SU-DHL-6 (cell line): ENCODE results near the gene FAM107B.
A peak's percentile ranks its signal among the peaks of the same experiment; 100 is the strongest.

Source experiments
- H2AFZ ChIP-seq: fragments of 200-600 bp; sonication (generic); 2 replicates; pipeline ENCODE4 v1.6.1; 2014; ENCODE audit warnings: low read depth, mild to moderate bottlenecking, moderate library complexity, mixed read lengths, antibody characterized with exemption, low read length; ENCODE audit not compliant: severe bottlenecking
- H3F3A ChIP-seq: fragments of 200-600 bp; shearing (Covaris generic); 2 replicates; pipeline ENCODE4 v1.6.0; 2016; ENCODE audit warnings: antibody characterized with exemption, mild to moderate bottlenecking; ENCODE audit not compliant: insufficient read depth
- H3K27ac ChIP-seq: fragments of 200-600 bp; sonication (generic); 2 replicates; pipeline ENCODE4 v1.5.1; 2016; ENCODE audit warnings: low read depth, mild to moderate bottlenecking, low read length, moderate library complexity, mixed read lengths
- H3K27me3 ChIP-seq: fragments of 200-600 bp; sonication (generic), shearing (Covaris generic); 2 replicates; pipeline ENCODE4 v1.6.0; 2014; ENCODE audit warnings: mild to moderate bottlenecking, low read length
- H3K36me3 ChIP-seq: fragments of 200-600 bp; sonication (generic); 2 replicates; pipeline ENCODE4 v1.6.1; 2014; ENCODE audit warnings: mild to moderate bottlenecking, low read length, mixed read lengths
- H3K4me2 ChIP-seq: fragments of 300-600, 200-600 bp; shearing (Covaris generic), sonication (generic); 2 replicates; pipeline ENCODE4 v1.6.0; 2014; ENCODE audit warnings: low read length, low read depth, mild to moderate bottlenecking; ENCODE audit not compliant: poor library complexity, severe bottlenecking
- H3K4me3 ChIP-seq: fragments of 200-600 bp; sonication (generic); 2 replicates; pipeline ENCODE4 v1.5.1; 2014; ENCODE audit warnings: antibody characterized with exemption, low read length, mild to moderate bottlenecking, mixed read lengths; ENCODE audit not compliant: insufficient read depth, poor library complexity, severe bottlenecking
- H3K79me2 ChIP-seq: fragments of 200-600 bp; sonication (generic); 2 replicates; pipeline ENCODE4 v1.6.1; 2014; ENCODE audit warnings: mild to moderate bottlenecking, low read length, moderate library complexity; ENCODE audit not compliant: insufficient read depth
- H3K9ac ChIP-seq: fragments of 200-600 bp; sonication (generic); 2 replicates; pipeline ENCODE4 v1.7.0; 2014; ENCODE audit warnings: mild to moderate bottlenecking, low read length
- H3K9me2 ChIP-seq: fragments of 200-600 bp; sonication (generic); replicated peaks from 2 replicates; pipeline ENCODE4 v1.6.1; 2014; ENCODE audit warnings: low read length; ENCODE audit not compliant: insufficient read depth
- H3K9me3 ChIP-seq: fragments of 200-600 bp; sonication (generic); 2 replicates; pipeline ENCODE4 v1.6.1; 2014; ENCODE audit warnings: low read length, mixed read lengths; ENCODE audit not compliant: insufficient read depth
- H4K20me1 ChIP-seq: fragments of 200-600 bp; sonication (generic); 2 replicates; pipeline ENCODE4 v1.6.1; 2014; ENCODE audit warnings: low read depth, mild to moderate bottlenecking, antibody characterized with exemption, low read length, moderate library complexity, mixed read lengths
- EZH2phosphoT487 ChIP-seq: fragments of 200-600 bp; sonication (generic), shearing (Covaris generic); conservative IDR thresholded peaks from 2 replicates; pipeline ENCODE4 v1.6.1; 2018; ENCODE audit warnings: mild to moderate bottlenecking, antibody characterized with exemption, low read length, moderate library complexity, mixed read lengths
- TF ChIP-seq, protein P1 (sequence below): fragments of 200-600 bp; sonication (generic); IDR thresholded peaks from one replicate; pipeline ENCODE4 v1.5.1; 2017; ENCODE audit warnings: antibody characterized with exemption, mild to moderate bottlenecking, low read length, moderate library complexity; ENCODE audit not compliant: insufficient read depth, poor library complexity, severe bottlenecking

The FAM107B gene

DNA sequence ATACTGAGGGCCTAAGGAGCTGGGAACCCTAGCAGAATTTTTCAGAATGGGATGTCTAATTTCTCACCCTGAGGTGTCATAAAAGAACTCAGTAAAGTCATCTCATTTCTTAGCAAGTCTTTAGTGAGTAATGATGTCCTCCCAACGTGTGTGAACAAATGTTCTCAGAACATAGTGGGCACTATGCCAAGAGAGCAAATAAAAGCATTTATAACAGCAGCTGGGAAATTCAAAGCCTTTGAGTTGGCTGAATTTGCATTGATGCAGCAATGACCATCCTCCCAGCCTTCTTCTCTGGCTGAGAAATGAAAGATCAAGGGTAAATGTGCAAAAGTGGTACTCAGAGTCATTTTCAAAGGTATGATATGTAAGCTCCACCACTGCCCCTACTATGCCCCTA lies 109.4 kb downstream of the FAM107B start:
- no peaks in the 10 kb centered on the region for H4K20me1 ChIP-seq
- no peaks in the 10 kb centered on the region for H3K9me3 ChIP-seq
- H3F3A ChIP-seq, result peaks cover 4% of the 10 kb centered on the region
- H3K9ac ChIP-seq, result no peak overlapping the region
- H2AFZ ChIP-seq, result no peak overlapping the region
- no peak for TF ChIP-seq EZH2phosphoT487
- TF ChIP-seq, protein P1, sequence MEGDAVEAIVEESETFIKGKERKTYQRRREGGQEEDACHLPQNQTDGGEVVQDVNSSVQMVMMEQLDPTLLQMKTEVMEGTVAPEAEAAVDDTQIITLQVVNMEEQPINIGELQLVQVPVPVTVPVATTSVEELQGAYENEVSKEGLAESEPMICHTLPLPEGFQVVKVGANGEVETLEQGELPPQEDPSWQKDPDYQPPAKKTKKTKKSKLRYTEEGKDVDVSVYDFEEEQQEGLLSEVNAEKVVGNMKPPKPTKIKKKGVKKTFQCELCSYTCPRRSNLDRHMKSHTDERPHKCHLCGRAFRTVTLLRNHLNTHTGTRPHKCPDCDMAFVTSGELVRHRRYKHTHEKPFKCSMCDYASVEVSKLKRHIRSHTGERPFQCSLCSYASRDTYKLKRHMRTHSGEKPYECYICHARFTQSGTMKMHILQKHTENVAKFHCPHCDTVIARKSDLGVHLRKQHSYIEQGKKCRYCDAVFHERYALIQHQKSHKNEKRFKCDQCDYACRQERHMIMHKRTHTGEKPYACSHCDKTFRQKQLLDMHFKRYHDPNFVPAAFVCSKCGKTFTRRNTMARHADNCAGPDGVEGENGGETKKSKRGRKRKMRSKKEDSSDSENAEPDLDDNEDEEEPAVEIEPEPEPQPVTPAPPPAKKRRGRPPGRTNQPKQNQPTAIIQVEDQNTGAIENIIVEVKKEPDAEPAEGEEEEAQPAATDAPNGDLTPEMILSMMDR, result no peak
- no peaks in the 10 kb centered on the region for H3K36me3 ChIP-seq
- no peak overlapping the region for H3K4me3 ChIP-seq
- peak overlapping the region; percentile 5 for H3K4me2 ChIP-seq
- H3K9me2 ChIP-seq, result no peaks in the 10 kb centered on the region
- no peaks in the 10 kb centered on the region for H3K27me3 ChIP-seq
- no peak overlapping the region for H3K27ac ChIP-seq
- no peaks in the 10 kb centered on the region for H3K79me2 ChIP-seq

DNA sequence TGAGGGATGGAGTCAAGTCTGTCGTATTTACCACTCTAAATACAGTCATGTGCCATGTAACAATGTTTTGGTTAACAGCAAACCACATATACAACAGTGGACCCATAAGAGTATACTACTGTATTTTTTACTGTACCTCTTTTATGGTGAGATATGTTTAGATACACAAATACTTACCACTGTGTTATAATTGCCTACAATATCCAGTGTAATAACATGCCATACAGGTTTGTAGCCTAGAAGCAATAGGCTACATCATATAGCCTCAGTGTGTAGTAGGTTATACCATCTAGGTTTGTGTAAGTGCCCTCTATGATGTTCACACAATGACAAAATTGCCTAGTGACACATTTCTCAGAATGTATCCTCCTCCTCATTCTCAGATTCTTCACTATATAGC lies 110.4 kb downstream of the FAM107B start:
- Histone ChIP-seq H3F3A (peaks cover 12% of the 10 kb centered on the region), H3K27ac (no peak overlapping the region), H3K4me3 (no peak overlapping the region), H3K9me2 (no peaks in the 10 kb centered on the region), H3K27me3 (no peaks in the 10 kb centered on the region), H3K4me2 (no peak overlapping the region), H3K9ac (no peak overlapping the region), H4K20me1 (no peaks in the 10 kb centered on the region), H3K36me3 (no peaks in the 10 kb centered on the region), H3K79me2 (no peaks in the 10 kb centered on the region), H3K9me3 (no peaks in the 10 kb centered on the region), H2AFZ (no peak overlapping the region)
- TF ChIP-seq, protein P1, result no peak

DNA sequence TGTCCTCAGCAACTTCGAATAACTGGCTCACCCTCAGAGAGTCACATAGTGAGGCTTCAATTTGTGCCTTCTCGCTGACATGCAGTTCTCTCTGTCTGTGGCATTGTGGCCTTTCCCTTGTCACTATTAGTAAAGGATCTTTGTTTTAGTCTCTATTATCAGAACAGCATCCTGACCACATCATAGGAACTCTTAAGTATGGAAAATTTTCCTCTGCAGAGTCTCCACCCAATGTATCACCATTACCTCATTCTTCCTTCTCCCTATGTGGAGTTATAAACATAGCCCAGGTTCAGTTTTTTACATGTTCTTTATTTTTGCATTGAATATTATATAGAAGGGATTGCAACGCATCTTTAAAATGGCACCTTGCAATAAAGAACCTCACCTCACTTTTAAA lies 112.9 kb downstream of the FAM107B start:
- TF ChIP-seq, protein P1, result no peak
- TF ChIP-seq EZH2phosphoT487, result no peak
- H3K27me3 ChIP-seq, result no peaks in the 10 kb centered on the region
- no peak overlapping the region for H3K4me3 ChIP-seq
- no peaks in the 10 kb centered on the region for H4K20me1 ChIP-seq
- H2AFZ ChIP-seq, result no peak overlapping the region
- no peak overlapping the region for H3K9ac ChIP-seq
- H3K4me2 ChIP-seq, result no peak overlapping the region
- 0 out of 2 replicates have a peak overlapping the region, but pooled peaks have one; percentile 98 for H3K27ac ChIP-seq
- no peaks in the 10 kb centered on the region for H3K79me2 ChIP-seq
- peaks cover 35% of the 10 kb centered on the region for H3F3A ChIP-seq
- H3K9me3 ChIP-seq, result no peaks in the 10 kb centered on the region
- no peaks in the 10 kb centered on the region for H3K36me3 ChIP-seq
- H3K9me2 ChIP-seq, result no peaks in the 10 kb centered on the region
